CD4-positive, alpha-beta T cell treated with Interleukin-1 beta for 1 hour (primary cell): ENCODE data around the gene ZNF708.
"Not testable (repeated sequence)": the region's sequence is repeated elsewhere in the genome, so short reads cannot be mapped to it uniquely, and the experiment has no call there.

Source experiments
- DNase-seq, 2 donors: peaks; one replicate each; pipeline ENCODE4 v3.0.0-alpha.2; 2020 to 2022

Gene ZNF708

DNA sequence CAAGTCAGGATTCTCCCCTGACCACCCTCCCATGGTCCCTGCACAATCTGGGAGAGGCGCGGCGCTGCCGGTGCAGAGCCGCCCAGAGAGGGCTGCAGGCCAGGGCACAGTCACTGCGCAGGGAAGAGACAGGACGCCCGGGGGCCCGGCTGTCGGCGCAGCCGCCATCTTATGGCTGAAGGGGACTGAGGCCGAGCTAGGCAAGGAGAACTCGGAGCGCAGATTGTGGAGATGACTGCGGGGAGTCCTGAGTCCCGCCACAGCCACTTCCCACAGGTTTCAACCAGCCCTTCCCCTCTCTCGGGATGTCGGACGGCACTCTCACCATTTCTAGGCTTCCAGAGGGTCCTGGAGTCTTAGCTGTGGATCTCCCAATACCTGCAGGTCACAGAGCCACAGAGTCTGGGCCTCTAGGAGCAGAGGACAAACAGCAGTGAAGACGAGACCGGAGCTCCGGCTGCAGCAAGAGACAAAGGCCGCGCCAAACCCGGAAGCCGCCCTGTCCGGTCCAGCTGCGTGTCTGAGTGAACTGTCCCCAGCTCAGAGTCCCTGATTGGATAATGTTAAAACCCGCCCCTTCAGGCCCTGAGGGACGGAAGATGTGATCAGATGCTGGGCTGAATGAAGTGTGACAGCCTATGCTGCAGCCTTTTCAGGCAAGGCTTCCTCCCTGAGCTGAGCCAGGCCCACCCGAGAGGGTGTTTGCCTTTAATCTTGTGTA, at the start of gene ZNF708:
TSS of gene ZNF708 (minus strand) at position 526 of the 721 bp plus-strand sequence. CDS start at position 328, 198 bp downstream.
- peak; percentile 88 to 92 for DNase-seq

- no peak for DNase-seq
Observed at GRCh38 chr19:21362291-21362690, 33.1 kb upstream of the ZNF708 start.

GRCh38 chr19:21358768-21359451, 29.7 kb upstream of the ZNF708 start, which contains the start of gene ZNF738:
Gene ZNF738, plus strand, starts transcription at chr19:21359000. Its CDS starts 141 bp downstream, at chr19:21359141.
- DNase-seq: peak; percentile 84 to 87

DNA sequence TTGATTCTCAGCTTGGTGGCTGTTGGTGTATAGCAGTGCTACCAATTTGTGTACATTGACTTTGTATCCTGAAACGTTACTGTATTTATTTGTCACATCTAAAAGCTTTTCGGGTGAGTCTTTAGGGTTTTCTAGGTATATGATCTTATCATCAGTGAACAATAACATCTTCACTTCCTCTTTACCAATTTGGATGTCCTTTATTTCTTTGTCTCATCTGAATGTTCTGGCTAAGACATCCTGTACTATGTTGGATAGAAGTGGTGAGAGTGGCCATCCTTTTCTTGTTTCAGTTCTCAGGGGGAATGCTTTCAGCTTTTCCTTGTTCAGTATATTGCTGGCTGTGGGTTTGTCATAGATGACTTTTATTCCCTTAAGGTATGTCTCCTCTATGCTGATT, 23.6 kb upstream of the ZNF708 start:
- no peak for DNase-seq

DNA sequence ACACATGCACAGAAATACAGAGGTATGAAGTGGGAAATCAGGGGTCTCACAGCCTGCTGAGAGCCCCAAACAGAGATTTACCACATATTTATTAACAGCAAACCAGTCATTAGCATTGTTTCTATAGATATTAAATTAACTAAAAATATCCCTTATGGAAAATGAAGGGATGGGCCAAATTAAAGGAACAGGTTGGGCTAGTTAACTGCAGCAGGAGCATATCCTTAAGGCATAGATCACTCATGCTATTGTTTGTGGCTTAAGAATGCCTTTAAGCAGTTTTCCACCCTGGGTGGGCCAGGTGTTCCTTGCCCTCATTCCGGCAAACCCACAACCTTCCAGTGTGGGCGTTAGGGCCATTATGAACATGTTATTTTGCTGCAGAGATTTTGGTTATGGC, 15.6 kb upstream of the ZNF708 start:
- not testable (repeated sequence) for DNase-seq

DNA sequence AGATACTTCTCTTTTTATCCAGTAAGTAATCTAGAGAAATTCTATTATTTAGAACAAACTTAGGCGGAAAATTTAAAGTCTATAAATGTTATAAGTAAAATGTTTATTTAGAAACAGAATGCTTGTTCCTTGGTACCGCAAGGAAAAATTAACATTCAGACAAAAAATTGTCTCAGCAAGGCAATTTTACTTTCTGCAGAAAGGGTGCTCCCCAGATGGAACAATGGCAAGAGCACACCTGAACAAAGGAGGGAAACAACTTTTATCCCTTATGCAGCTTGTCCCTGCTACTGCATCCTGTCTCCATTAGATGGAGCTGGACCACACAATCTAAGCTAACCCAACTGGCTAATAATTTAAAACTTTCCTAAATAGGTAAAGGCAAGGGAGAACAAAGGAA, 6.5 kb upstream of the ZNF708 start:
- no peak for DNase-seq

- no peak for DNase-seq
Observed at GRCh38 chr19:21328406-21328805, 804 bp downstream of the ZNF708 start.

GRCh38 chr19:21326169-21326568, 3.0 kb downstream of the ZNF708 start:
- DNase-seq: no peak

DNA sequence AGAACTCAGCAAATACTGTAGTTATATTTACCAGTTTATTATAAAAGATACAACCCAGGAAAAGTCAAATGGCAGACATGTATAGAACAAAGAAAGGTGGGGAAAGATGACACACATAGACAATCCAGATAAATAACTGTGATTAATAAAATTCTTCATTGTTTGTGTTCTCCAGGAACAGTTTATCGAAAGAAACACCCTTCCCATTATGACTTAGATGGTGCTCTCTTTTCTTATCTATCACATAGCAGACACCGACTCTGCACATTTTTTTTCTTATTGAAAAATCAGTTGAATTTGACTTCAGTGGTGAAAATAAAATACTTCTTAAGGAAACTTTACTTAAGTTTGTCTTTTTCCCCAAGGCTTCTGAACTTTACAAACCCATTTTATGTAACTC, 6.2 kb downstream of the ZNF708 start:
- no peak for DNase-seq

GRCh38 chr19:21322528-21322927, 6.7 kb downstream of the ZNF708 start:
- no peak for DNase-seq

GRCh38 chr19:21321996-21322395, 7.2 kb downstream of the ZNF708 start:
- no peak for DNase-seq

- DNase-seq: no peak
Observed at GRCh38 chr19:21321134-21321533, 8.1 kb downstream of the ZNF708 start.

GRCh38 chr19:21317821-21318220, 11.4 kb downstream of the ZNF708 start:
- DNase-seq: no peak

GRCh38 chr19:21314676-21315075, 14.5 kb downstream of the ZNF708 start:
- no peak for DNase-seq

DNA sequence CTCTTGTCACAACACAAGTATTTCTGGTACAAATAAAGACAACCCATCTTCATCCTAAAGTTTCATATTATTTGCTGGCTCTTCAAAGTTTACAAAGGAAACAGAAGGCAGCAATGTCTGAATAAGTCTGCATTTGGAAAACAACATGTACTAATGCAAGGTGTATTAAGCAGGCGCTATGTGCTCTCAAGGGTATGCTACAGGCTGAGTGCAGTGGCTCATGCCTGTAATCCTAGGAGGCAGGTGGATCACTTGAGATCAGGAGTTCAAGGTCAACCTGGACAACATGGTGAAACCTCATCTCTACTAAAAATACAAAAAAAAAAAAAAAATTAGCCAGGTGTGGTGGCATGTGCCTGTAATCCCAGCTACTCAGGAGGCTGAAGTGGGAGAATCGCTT, 16.4 kb downstream of the ZNF708 start:
- not testable (repeated sequence) for DNase-seq

DNA sequence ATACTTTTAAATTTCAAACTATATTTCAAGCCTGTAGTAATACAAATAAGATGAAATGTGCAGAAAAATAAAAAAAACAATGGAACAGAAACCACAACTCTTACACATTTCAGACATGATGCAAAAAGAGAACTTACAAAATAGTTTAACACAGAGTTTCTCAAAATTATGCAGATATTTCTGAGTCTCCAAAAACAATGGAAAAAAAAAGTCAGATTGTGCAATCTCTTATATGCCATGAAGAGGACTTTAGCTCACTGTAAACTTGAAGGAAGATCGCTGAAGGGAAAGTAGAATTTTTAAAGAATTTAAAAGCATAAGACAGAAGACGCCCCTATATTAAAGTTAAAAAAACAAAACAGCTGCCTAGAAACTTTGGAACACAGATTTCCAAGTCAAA, 20.4 kb downstream of the ZNF708 start:
- DNase-seq: no peak

- not testable (repeated sequence) for DNase-seq
Observed at GRCh38 chr19:21306881-21307479, 22.2 kb downstream of the ZNF708 start.

DNA sequence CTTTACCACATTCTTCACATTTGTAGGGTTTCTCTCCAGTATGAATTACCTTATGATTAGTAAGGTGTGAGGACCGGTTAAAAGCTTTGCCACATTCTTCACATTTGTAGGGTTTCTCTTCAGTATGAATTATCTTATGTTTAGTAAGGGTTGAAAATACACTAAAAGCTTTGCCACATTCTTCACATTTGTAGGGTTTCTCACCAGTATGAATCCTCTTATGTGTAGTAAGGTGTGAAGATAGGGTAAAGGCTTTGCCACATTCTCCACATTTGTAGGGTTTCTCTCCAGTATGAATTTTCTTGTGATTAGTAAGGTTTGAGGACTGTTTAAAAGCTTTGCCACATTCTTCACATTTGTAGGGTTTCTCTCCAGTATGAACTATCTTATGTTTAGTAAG, 35.4 kb downstream of the ZNF708 start:
- DNase-seq: not testable (repeated sequence)

- no peak for DNase-seq
Observed at GRCh38 chr19:21269813-21270212, 59.4 kb downstream of the ZNF708 start.

GRCh38 chr19:21264891-21265290, 64.3 kb downstream of the ZNF708 start:
- DNase-seq: no peak

DNA sequence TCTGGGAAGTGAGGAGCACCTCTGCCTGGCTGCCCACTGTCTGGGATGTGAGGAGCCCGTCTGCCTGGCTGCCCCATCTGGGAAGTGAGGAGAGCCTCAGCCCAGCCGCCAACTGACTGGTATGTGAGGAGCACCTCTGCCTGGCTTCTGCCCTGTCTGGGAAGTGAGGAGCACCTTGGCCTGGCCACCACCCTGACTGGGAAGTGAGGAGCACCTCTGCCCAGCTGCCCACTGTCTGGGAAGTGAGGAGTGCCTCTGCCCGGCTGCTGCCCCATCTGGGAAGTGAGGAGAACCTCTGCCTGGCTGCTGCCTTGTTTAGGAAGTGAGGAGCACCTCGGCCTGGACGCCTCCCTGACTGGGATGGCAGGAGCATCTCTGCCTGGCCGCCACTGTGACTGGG, 64.8 kb downstream of the ZNF708 start:
- no peak for DNase-seq

DNA sequence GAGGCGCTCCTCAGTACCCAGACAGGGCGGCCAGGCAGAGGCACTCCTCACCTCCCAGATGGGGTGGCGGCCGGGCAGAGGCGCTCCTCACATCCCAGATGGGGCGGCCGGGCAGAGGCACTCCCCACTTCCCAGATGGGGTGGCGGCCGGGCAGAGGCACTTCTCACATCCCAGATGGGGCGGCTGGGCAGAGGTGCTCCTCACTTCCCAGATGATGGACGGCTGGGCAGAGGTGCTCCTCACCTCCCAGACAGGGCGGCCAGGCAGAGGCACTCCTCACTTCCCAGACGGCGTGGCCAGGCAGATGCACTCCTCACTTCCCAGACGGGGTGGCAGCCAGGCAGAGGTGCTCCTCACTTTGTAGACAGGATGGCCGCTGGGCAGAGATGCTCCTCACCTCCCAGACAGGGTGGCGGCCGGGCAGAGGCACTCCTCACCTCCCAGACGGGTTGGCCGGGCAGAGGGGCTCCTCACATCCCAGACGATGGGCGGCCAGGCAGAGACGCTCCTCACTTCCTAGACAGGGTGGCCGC, 68.3 kb downstream of the ZNF708 start:
- DNase-seq: not testable (repeated sequence)

DNA sequence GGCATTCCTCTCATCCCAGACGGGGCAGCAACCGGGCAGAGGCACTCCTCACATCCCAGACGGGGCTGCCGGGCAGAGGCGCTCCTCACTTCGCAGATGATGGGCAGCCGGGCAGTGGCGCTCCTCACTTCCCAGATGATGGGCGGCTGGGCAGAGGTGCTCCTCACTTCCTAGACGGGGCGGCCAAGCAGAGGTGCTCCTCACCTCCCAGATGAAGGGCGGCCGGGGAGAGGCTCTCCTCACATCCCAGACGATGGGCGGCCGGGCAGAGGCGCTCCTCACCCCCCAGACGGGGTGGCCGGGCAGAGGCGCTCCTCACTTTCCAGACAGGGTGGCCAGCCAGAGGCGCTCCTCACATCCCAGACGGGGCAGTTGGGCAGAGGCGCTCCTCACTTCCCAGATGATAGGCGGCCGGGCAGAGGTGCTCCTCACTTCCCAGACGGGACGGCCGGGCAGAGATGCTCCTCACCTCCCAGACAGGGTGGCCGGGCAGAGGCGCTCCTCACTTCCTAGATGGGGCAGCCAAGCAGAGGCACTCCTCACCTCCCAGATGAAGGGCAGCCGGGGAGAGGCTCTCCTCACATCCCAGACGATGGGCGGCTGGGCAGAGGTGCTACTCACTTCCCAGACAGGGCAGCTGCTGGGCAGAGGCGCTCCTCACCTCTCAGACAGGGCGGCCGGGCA, 68.9 kb downstream of the ZNF708 start:
- no peak for DNase-seq
